T-helper 1 cell treated with Interleukin-12 subunit alpha and Interleukin-12 subunit beta and Interleukin-4 antibody, amounts not matched to agents 30 μg/mL and 1 μg/mL, for 36 hours (primary cell): Measurements from ENCODE around the gene USP5.
A peak's percentile ranks its signal among the peaks of the same experiment; 100 is the strongest.
"Not testable (repeated sequence)": the region's sequence is repeated elsewhere in the genome, so short reads cannot be mapped to it uniquely, and the experiment has no call there.

Experiments
- H3K27ac Mint-ChIP-seq: one replicate; pipeline ENCODE4 v1.8.0; 2021; ENCODE audit warnings: mild to moderate bottlenecking, mixed read lengths
- H3K27me3 Mint-ChIP-seq: one replicate; pipeline ENCODE4 v1.8.0; 2021; ENCODE audit warnings: low read depth, mixed read lengths
- H3K36me3 Mint-ChIP-seq: one replicate; pipeline ENCODE4 v1.8.0; 2021; ENCODE audit warnings: low read depth, mixed read lengths
- H3K4me1 Mint-ChIP-seq: one replicate; pipeline ENCODE4 v1.8.0; 2021; ENCODE audit warnings: low read depth, mixed read lengths
- H3K4me3 Mint-ChIP-seq: one replicate; pipeline ENCODE4 v1.8.0; 2021; ENCODE audit warnings: mild to moderate bottlenecking, moderate library complexity, mixed read lengths
- H3K9me3 Mint-ChIP-seq: one replicate; pipeline ENCODE4 v1.8.0; 2021; ENCODE audit warnings: mixed read lengths

The USP5 gene

DNA sequence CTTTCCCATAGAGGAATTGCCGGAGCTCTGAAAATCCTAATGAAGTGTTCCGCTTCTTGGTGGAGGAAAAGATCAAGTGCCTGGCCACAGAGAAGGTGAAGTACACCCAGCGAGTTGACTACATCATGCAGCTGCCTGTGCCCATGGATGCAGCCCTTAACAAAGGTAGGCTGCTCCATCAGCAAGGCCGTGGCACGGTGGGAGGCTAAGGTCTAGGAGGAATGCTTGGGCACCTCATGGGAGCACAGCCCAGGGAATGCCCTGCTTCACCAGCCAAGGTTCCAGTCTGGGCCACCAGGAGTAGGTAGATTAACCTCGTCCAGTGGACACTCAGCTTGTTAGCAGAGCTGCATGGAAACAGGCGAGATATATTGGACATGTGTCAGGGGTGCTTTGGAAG is 9.0 kb downstream of the USP5 start:
- H3K36me3 Mint-ChIP-seq: peaks cover 48% of the 10 kb centered on the region
- H3K4me1 Mint-ChIP-seq: no peaks in the 10 kb centered on the region
- no peak overlapping the region for H3K27ac Mint-ChIP-seq

DNA sequence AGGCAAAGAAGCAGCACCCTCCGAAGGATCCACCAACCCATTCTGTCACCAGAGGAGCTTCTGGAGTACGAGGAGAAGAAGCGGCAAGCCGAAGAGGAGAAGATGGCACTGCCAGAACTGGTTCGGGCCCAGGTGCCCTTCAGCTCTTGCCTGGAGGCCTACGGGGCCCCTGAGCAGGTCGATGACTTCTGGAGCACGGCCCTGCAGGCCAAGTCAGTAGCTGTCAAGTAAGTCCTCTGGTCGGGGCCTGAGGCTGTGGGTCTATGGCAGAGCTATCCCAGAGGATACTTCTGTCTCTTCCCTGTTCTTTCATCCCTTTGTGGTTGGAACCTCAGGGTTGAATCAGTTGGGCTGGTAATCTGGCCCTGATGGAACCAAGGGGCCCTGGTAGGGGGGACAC is 9.4 kb downstream of the USP5 start:
- H3K9me3 Mint-ChIP-seq: no peaks in the 10 kb centered on the region
- peaks cover 48% of the 10 kb centered on the region for H3K36me3 Mint-ChIP-seq
- no peak overlapping the region for H3K27ac Mint-ChIP-seq
- H3K27me3 Mint-ChIP-seq: no peaks in the 10 kb centered on the region
- peaks cover under 1% of the 10 kb centered on the region for H3K4me1 Mint-ChIP-seq
- H3K4me3 Mint-ChIP-seq: no peak overlapping the region

More for the DNA sequence above, 9.0 kb downstream of the USP5 start:
- no peaks in the 10 kb centered on the region for H3K9me3 Mint-ChIP-seq
- H3K27me3 Mint-ChIP-seq: no peaks in the 10 kb centered on the region
- H3K4me3 Mint-ChIP-seq: no peak overlapping the region

DNA sequence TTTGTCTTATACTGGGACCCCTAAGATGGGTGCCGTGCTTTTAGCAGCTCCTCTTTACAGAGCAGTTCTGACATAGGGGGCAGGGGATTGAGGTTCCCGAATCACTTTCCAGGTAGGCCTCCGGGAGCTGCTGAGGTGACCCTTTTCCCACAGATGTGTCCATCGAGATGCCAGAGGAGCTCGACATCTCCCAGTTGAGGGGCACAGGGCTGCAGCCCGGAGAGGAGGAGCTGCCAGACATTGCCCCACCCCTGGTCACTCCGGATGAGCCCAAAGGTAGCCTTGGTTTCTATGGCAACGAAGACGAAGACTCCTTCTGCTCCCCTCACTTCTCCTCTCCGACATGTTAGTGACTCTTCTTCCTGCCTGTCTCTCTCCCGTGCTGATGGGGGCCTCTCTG is 11.1 kb downstream of the USP5 start:
- H3K4me3 Mint-ChIP-seq: no peak overlapping the region
- no peaks in the 10 kb centered on the region for H3K27me3 Mint-ChIP-seq
- H3K4me1 Mint-ChIP-seq: peaks cover 3% of the 10 kb centered on the region
- H3K9me3 Mint-ChIP-seq: no peaks in the 10 kb centered on the region
- H3K27ac Mint-ChIP-seq: no peak overlapping the region
- H3K36me3 Mint-ChIP-seq: peaks cover 42% of the 10 kb centered on the region

DNA sequence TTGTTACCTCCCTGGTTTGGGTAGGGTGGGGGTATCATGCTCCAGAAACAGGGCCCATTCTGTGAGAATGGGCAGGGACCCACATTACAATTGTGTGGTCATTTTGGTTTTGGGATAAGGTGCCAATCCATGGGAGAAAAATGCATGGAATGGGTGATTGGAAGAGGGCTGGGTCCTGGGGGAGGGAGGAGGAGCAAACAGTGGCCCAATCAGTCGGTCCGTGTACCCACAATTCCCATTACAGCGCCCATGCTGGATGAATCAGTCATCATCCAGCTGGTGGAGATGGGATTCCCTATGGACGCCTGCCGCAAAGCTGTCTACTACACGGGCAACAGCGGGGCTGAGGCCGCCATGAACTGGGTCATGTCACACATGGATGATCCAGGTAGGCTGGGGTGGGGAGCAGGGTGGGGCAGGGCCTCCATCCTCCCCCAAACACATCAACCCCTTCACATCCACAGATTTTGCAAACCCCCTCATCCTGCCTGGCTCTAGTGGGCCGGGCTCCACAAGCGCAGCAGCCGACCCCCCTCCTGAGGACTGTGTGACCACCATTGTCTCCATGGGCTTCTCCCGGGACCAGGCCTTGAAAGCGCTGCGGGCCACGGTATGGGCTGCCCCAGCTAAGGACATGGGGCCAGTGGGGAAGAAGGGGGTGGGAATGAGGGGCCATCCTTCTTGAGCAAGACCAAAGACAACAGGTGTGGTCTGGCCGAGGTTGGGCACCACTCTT is 11.8 kb downstream of the USP5 start:
- peaks cover 7% of the 10 kb centered on the region for H3K4me1 Mint-ChIP-seq
- peaks cover 47% of the 10 kb centered on the region for H3K36me3 Mint-ChIP-seq
- H3K27ac Mint-ChIP-seq: no peak overlapping the region
- no peak overlapping the region for H3K4me3 Mint-ChIP-seq
- H3K9me3 Mint-ChIP-seq: no peaks in the 10 kb centered on the region
- no peaks in the 10 kb centered on the region for H3K27me3 Mint-ChIP-seq

DNA sequence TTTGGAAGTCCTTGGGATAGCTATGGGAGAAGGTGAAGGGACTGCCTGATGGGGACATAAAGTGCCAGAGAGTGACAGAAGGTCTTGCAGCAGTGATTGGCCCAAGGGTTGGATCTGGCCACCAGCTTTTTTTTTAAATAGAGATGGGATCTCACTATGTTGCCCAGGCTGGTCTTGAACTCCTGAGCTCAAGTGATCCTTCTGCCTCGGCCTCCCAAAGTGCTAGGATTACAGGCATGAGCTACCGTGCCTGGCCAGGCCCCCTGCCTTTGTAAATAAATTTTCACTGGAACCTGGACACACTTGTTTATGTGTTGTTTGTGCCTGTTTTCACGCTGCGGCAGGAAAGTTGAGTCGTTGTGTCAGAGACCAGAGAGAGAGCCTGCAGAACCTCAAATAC is 13.4 kb downstream of the USP5 start:
- H3K4me1 Mint-ChIP-seq: peaks cover 22% of the 10 kb centered on the region
- not testable (repeated sequence) for H3K9me3 Mint-ChIP-seq, H3K27me3 Mint-ChIP-seq
- peaks cover 60% of the 10 kb centered on the region for H3K36me3 Mint-ChIP-seq
- peak overlapping the region; percentile 38 for H3K4me3 Mint-ChIP-seq
- H3K27ac Mint-ChIP-seq: peak overlapping the region; percentile 31

DNA sequence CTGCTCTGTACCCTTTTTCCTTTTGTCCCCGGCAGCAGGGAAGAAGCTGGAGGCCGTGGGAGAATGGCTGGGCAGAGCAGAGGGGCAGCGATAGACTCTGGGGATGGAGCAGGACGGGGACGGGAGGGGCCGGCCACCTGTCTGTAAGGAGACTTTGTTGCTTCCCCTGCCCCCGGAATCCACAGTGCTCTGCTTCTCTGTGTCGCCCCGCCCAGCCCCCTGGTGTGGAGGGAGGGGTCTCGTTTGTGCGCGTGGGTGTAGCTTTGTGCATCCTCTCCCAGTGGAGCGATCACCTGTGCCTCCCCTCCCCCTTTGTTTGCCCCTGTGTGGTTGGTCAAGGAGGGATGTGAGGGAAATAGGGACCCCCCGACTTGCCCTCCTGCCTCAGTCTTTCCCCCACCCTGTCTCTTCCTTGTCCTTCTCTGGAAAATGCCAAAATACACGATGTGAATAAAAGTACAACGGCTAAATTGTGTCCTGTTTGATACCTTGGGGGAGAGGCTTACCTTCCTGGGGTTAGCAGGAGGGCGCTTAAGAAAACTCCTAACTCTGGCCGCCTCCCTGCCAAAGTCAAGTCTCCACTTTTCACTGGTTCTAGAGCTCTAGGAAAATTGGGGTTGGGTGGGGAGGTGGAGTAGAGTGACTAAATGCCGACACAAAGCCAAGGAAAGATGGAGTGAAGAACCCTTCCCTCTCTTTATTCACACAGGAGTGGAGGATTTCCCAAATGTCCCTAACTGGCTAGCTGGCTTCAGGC is 14.4 kb downstream of the USP5 start:
- no peaks in the 10 kb centered on the region for H3K9me3 Mint-ChIP-seq
- peaks cover 33% of the 10 kb centered on the region for H3K4me1 Mint-ChIP-seq
- no peaks in the 10 kb centered on the region for H3K27me3 Mint-ChIP-seq
- H3K27ac Mint-ChIP-seq: peak overlapping the region; percentile 5
- peaks cover 61% of the 10 kb centered on the region for H3K36me3 Mint-ChIP-seq
- H3K4me3 Mint-ChIP-seq: no peak overlapping the region

DNA sequence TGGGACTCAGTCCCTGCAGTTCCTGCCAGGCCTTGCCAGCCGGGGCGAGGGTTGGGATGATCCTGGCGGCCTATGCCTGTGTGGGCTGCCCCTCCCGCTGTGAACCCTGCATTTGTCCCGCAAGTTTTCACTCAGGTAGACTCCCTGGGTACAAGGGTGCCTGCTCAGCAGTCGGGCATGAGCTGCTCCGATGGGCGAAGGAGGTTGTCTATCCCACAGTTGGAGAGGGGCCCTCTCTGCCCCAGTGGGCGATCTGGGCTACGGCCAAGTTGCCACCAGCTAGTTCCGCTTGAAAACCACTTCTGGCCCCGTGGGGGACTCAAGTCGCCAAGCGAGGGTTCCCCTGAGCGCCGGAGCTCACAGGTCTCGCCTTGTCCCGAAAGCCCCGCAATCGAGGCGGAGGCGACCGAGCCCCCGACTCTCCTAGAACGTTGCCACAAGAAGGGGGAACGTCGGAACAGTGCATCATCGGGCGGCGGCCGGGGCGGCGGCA is 15.0 kb downstream of the USP5 start:
- H3K4me3 Mint-ChIP-seq: peak overlapping the region; percentile 94
- peaks cover 38% of the 10 kb centered on the region for H3K4me1 Mint-ChIP-seq
- no peaks in the 10 kb centered on the region for H3K27me3 Mint-ChIP-seq
- H3K27ac Mint-ChIP-seq: peak overlapping the region; percentile 89
- H3K9me3 Mint-ChIP-seq: no peaks in the 10 kb centered on the region
- peaks cover 64% of the 10 kb centered on the region for H3K36me3 Mint-ChIP-seq

DNA sequence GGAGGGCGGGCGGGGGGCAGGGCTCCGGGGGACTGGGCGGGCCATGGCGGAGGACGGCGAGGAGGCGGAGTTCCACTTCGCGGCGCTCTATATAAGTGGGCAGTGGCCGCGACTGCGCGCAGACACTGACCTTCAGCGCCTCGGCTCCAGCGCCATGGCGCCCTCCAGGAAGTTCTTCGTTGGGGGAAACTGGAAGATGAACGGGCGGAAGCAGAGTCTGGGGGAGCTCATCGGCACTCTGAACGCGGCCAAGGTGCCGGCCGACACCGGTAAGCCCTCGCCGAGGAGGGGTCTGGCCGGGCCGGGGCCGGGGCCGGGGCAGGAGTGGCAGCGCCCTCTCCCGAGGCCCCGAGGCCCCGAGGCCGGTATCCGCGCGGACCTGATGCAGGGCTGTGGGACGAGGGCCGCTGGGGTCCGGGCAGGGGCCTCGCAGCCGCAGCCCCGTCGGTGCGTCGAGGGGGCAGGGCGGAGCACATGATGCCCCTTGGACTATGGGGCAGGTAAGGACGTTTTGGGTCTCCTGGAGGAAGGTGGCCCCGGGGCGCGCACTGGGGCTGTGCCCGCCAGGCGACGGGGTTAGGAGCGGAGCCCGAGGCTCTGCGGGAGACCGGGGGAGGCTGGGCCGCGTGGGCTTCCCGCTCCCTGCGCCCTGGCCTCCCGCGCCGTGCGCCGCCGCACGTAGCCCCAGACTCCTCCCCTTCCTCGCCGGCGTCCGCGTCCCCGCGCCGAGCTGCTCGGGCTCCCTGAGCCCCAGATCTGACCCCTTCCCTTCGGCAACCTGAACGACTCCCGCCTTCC is 15.7 kb downstream of the USP5 start, which contains the start of gene TPI1:
Gene TPI1, plus strand, starts transcription at position 119 of the 798 bp plus-strand sequence. Its CDS starts 36 bp downstream, at position 155.
- Mint-ChIP-seq H3K4me1 (peaks cover 42% of the 10 kb centered on the region), H3K9me3 (no peaks in the 10 kb centered on the region), H3K36me3 (peaks cover 64% of the 10 kb centered on the region), H3K4me3 (peak within 1 kb of the TSS; percentile 94), H3K27ac (peak within 1 kb of the TSS; percentile 89), H3K27me3 (no peaks in the 10 kb centered on the region)

DNA sequence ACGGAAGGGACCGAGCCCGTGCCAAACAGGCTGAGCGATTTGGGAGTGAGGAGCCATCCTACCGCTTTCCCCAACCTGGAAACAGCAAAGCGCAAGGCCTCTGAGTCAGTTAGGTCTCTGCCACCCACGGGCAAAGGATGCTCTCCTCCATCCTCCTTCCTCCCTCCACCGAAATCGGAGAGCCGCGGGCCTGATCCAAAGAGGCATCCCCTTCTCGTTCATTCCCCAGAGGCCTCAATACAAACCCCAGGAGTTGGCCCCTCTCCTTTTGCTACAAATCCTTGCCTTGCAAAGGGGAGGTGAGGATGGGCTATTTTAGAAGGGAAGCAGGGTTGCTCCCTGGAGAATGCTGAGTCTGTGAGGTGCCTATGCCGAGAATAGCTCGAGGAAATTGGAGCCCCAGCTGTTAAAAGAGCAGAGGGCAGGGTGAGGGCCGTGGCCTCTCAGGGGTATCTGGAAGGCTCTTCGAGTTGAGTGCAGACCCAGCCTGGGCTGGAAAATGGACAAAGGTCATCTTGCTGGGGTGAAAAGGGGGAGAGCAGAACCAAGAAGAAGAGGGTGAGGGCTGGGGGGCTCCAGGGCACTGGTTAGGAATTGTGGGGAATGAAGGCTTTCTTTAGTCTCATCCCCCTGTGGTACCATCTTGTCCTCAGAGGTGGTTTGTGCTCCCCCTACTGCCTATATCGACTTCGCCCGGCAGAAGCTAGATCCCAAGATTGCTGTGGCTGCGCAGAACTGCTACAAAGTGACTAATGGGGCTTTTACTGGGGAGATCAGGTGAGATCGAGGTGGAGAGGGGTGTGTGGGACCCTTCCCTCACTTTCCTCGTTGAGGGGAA is 16.5 kb downstream of the USP5 start:
- Mint-ChIP-seq H3K36me3 (peaks cover 61% of the 10 kb centered on the region), H3K27me3 (no peaks in the 10 kb centered on the region)

DNA sequence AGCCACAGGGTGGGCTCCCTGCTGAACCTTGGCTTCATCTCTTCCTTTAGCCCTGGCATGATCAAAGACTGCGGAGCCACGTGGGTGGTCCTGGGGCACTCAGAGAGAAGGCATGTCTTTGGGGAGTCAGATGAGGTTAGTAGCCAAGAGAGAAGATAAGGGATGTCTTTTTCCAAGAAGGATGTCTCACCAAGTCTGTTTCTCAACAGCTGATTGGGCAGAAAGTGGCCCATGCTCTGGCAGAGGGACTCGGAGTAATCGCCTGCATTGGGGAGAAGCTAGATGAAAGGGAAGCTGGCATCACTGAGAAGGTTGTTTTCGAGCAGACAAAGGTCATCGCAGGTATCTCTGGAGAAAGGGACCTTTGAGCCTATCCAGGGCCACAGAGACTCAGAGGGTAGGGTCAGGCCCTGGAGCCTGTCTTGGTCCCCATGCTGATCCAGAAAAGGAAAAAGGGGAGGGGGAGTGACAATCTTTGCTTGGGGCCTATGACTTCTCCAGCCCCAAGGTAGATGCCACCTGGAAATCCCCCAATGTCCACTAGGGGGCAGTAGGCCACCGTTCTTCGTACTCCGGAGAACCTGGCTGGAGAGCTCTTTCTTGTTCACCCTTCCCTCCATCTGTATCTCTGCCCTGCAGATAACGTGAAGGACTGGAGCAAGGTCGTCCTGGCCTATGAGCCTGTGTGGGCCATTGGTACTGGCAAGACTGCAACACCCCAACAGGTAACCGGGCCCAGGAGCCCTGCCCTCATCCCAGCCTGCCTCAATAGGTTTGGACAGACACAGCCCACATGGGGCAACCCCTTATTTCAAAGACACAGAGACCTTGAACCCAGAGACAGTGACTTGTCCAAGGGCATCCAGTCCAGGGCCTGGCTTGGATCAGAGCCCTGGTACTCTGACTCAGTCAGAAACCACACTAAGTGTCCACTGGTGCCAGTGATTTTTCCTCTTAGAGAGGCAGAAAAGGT is 17.4 kb downstream of the USP5 start:
- no peaks in the 10 kb centered on the region for H3K9me3 Mint-ChIP-seq
- H3K4me3 Mint-ChIP-seq: peak overlapping the region; percentile 80
- peaks cover 45% of the 10 kb centered on the region for H3K4me1 Mint-ChIP-seq
- H3K27me3 Mint-ChIP-seq: no peaks in the 10 kb centered on the region
- peak overlapping the region; percentile 69 for H3K27ac Mint-ChIP-seq
- peaks cover 58% of the 10 kb centered on the region for H3K36me3 Mint-ChIP-seq

More for the DNA sequence above, 16.5 kb downstream of the USP5 start:
- peak overlapping the region; percentile 69 for H3K27ac Mint-ChIP-seq
- no peaks in the 10 kb centered on the region for H3K9me3 Mint-ChIP-seq
- H3K4me3 Mint-ChIP-seq: peak overlapping the region; percentile 80
- peaks cover 42% of the 10 kb centered on the region for H3K4me1 Mint-ChIP-seq

DNA sequence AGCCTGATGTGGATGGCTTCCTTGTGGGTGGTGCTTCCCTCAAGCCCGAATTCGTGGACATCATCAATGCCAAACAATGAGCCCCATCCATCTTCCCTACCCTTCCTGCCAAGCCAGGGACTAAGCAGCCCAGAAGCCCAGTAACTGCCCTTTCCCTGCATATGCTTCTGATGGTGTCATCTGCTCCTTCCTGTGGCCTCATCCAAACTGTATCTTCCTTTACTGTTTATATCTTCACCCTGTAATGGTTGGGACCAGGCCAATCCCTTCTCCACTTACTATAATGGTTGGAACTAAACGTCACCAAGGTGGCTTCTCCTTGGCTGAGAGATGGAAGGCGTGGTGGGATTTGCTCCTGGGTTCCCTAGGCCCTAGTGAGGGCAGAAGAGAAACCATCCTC is 18.4 kb downstream of the USP5 start:
- Mint-ChIP-seq H3K27ac (peak overlapping the region; percentile 80), H3K36me3 (peaks cover 51% of the 10 kb centered on the region), H3K4me3 (peak overlapping the region; percentile 70), H3K4me1 (peaks cover 50% of the 10 kb centered on the region)
- H3K9me3 Mint-ChIP-seq, H3K27me3 Mint-ChIP-seq: not testable (repeated sequence)

DNA sequence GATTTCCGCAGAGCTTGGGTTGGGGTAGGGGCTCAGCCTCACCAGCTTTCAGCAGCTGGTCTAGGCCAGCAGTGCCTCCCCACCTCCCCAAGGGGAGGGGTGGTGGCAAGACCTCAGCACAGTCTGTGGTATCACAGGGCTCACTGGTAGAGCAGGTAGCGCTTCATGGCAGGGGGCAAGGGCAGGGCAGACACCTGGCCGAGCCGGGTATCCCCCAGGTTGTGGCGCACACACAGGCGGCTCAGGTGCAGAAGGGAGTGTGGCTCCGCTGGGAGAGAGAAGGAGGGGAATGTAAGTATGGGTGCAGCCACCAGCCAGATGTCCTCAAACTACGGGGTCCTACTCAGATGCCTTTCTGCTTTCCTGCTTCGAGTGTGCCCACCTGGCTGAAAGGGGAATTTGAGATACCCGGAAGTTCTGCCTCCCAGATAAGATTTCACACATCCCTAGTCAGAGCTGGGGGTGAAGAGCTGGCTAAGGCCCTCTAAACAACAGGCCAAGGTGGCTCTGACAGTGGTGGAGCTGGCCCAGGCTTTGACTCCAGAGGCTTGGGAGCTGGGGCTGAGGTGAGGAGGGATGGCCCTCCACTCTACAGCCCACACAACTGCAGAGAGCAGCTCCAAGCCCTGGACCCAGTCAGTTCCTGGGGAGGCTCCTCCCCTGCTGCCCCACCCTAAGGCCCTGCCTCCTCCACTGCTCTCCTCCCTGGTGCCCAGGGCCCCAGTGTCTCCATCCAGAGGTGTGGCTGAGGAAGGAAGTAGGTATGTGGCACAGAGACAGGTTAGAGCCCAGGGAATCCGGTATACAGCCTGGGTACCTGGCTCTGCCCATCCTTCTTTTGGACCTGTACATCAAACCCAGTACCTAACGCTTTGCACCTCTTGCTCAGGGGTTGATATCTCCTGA is 19.4 kb downstream of the USP5 start:
- H3K36me3 Mint-ChIP-seq: peaks cover 48% of the 10 kb centered on the region
- peak overlapping the region; percentile 89 for H3K4me3 Mint-ChIP-seq
- H3K9me3 Mint-ChIP-seq: no peaks in the 10 kb centered on the region
- H3K27ac Mint-ChIP-seq: peak overlapping the region; percentile 89
- H3K4me1 Mint-ChIP-seq: peaks cover 53% of the 10 kb centered on the region
- no peaks in the 10 kb centered on the region for H3K27me3 Mint-ChIP-seq
